ENCODE results near the gene PIK3CG.

GRCh38 chr7:106944035-106944665 is 79.1 kb downstream of the PIK3CG start:
- TF ChIP-seq CTCF (IDR thresholded peaks at IDR 0.05) = no peak
- no peak for TF ChIP-seq POLR2A (IDR thresholded peaks at IDR 0.05)
